Suprapubic skin (tissue), 4 donors: ENCODE data around the gene GOLGA2. TPM values are rescaled to one million over a fixed set of nuclear protein-coding genes. Genes with fewer than 3 reads are reported as not detected.

Experiments
- DNase-seq, 2 donors: peaks; one replicate each; pipeline ENCODE4 v3.0.0-alpha.2; 2019; ENCODE audit warnings: low spot score in 2 of 2
- H3K27ac ChIP-seq: fragments of 200-600 bp; sonication (generic); one replicate; pipeline ENCODE4 v1.5.1; 2019
- H3K27me3 ChIP-seq: fragments of 200-600 bp; sonication (generic); one replicate; pipeline ENCODE4 v1.5.1; 2019
- H3K36me3 ChIP-seq: fragments of 200-600 bp; sonication (generic); one replicate; pipeline ENCODE4 v1.5.1; 2019
- H3K4me1 ChIP-seq: fragments of 200-600 bp; sonication (generic); one replicate; pipeline ENCODE4 v1.5.1; 2019
- H3K4me3 ChIP-seq: fragments of 200-600 bp; sonication (generic); one replicate; pipeline ENCODE4 v1.5.1; 2019; ENCODE audit warnings: mild to moderate bottlenecking
- H3K9me3 ChIP-seq: fragments of 200-600 bp; sonication (generic); one replicate; pipeline ENCODE4 v1.5.1; 2019
- EP300 ChIP-seq: sonication (generic); formaldehyde crosslinking; IDR thresholded peaks from one replicate; pipeline ENCODE4 v1.6.1; 2017; ENCODE audit warnings: antibody characterized with exemption
- POLR2A ChIP-seq, 2 donors: fragments of 450-650 bp; IDR thresholded peaks; one replicate each; pipeline ENCODE4 v1.6.1; 2017; ENCODE audit warnings: antibody characterized with exemption in 2 of 2, mild to moderate bottlenecking in 2 of 2, moderate library complexity in 2 of 2
- POLR2AphosphoS5 ChIP-seq, 3 donors: sonication (generic); formaldehyde crosslinking; IDR thresholded peaks; one replicate each; pipeline ENCODE4 v1.6.1; 2017; ENCODE audit warnings: antibody characterized with exemption in 3 of 3
- WGBS: methylation state at CpG from one replicate; pipeline ENCODE4 v1.1.5; 2018; 5-methylcytosine and 5-hydroxymethylcytosine counted together
- total RNA-seq, 4 donors: library from RNA; depleted of rRNA; stranded (reverse); fragments of >200 nt; gene quantifications; one replicate each; pipeline ENCODE4 v1.1.0, GENCODE V29; 2016
- TF ChIP-seq, protein P1 (sequence below), 2 donors: fragments of 200-600 bp in 1 of 2; fragments of 450-650 bp in 1 of 2; sonication (generic) in 1 of 2; IDR thresholded peaks; one replicate each; pipeline ENCODE4 v1.5.1; 2016 to 2019; ENCODE audit warnings: antibody characterized with exemption in 2 of 2, mild to moderate bottlenecking in 1 of 2, moderate library complexity in 1 of 2

GOLGA2 gene
- total RNA-seq, 4 donors from 2014 or later: 83.5 to 131 (median 99.0) TPM

- TF ChIP-seq EP300 (no peak), POLR2AphosphoS5 (IDR thresholded peaks at IDR 0.05) (no peak), POLR2A (IDR thresholded peaks at IDR 0.05) (no peak)
- TF ChIP-seq, protein P1, sequence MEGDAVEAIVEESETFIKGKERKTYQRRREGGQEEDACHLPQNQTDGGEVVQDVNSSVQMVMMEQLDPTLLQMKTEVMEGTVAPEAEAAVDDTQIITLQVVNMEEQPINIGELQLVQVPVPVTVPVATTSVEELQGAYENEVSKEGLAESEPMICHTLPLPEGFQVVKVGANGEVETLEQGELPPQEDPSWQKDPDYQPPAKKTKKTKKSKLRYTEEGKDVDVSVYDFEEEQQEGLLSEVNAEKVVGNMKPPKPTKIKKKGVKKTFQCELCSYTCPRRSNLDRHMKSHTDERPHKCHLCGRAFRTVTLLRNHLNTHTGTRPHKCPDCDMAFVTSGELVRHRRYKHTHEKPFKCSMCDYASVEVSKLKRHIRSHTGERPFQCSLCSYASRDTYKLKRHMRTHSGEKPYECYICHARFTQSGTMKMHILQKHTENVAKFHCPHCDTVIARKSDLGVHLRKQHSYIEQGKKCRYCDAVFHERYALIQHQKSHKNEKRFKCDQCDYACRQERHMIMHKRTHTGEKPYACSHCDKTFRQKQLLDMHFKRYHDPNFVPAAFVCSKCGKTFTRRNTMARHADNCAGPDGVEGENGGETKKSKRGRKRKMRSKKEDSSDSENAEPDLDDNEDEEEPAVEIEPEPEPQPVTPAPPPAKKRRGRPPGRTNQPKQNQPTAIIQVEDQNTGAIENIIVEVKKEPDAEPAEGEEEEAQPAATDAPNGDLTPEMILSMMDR (IDR thresholded peaks at IDR 0.05): no peak
- H3K4me3 ChIP-seq: no peak overlapping the region
- peak overlapping the region; percentile 29 for H3K27ac ChIP-seq
- WGBS: 50% methylated on average over 1 of the region's 2 CpGs
- DNase-seq: no peak
- peaks cover 58% of the 10 kb centered on the region for H3K4me1 ChIP-seq
- H3K36me3 ChIP-seq: no peaks in the 10 kb centered on the region
- H3K27me3 ChIP-seq: no peaks in the 10 kb centered on the region
- H3K9me3 ChIP-seq: no peaks in the 10 kb centered on the region
Measured at GRCh38 chr9:128211981-128212281, 63.9 kb downstream of the GOLGA2 start.

DNA sequence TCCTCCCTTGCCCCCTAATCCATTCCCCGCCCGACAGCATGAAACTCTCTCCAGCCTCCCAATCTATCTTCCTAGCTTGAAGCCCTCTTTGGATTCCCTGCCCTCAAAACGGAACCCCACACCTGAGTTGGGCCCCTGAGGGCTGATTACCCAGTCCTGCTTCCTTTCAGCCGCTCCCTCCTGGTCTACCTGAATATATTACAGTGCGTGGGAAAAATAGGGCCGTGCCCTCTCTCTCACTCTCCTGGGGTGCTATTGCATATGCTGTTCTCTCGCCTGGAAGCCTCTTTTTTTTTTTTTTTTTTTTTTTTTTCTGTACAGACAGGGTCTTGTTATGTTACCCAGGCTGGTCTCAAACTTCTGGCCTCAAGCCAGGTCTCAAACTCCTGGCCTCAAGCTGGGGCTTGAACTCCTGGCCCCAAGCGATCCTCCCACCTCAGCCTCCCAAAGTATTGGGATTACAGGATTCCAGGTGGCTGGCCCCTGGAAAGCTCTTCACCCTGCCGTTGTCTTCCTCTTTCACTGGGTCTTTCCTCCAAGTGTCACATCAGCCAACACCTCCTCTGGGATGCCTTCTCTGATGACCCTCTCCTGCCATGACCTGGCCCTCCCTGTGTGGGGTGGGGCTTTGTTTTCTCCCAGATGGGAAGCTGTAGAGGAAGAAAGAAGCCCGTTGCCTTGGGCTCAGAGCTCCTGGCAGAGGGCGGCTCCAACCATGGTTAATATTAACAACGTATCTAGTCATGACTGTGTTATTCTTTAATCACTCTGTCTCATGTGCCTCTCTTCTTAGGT lies 64.4 kb downstream of the GOLGA2 start:
- Histone ChIP-seq H3K27ac (peak overlapping the region; percentile 29), H3K4me1 (peaks cover 58% of the 10 kb centered on the region), H3K27me3 (no peaks in the 10 kb centered on the region), H3K9me3 (no peaks in the 10 kb centered on the region), H3K4me3 (no peak overlapping the region), H3K36me3 (no peaks in the 10 kb centered on the region)
- DNase-seq: no peak
- TF ChIP-seq POLR2A (IDR thresholded peaks at IDR 0.05) (no peak), POLR2AphosphoS5 (IDR thresholded peaks at IDR 0.05) (no peak), EP300 (no peak)
- TF ChIP-seq, protein P1 (IDR thresholded peaks at IDR 0.05): no peak
- WGBS: 39% methylated on average over 12 of the region's 12 CpGs

GRCh38 chr9:128208946-128209669 lies 66.7 kb downstream of the GOLGA2 start:
- 58% methylated on average over 15 of the region's 15 CpGs for WGBS
- Histone ChIP-seq H3K9me3 (no peaks in the 10 kb centered on the region), H3K4me1 (peaks cover 54% of the 10 kb centered on the region), H3K27ac (peak overlapping the region; percentile 22), H3K27me3 (peaks cover 3% of the 10 kb centered on the region), H3K4me3 (no peak overlapping the region), H3K36me3 (no peaks in the 10 kb centered on the region)
- no peak for DNase-seq
- TF ChIP-seq POLR2AphosphoS5 (IDR thresholded peaks at IDR 0.05) (no peak), POLR2A (IDR thresholded peaks at IDR 0.05) (no peak), EP300 (no peak)
- TF ChIP-seq, protein P1 (IDR thresholded peaks at IDR 0.05): no peak

- WGBS: 54% methylated on average over 7 of the region's 7 CpGs
- Histone ChIP-seq H3K9me3 (no peaks in the 10 kb centered on the region), H3K4me1 (peaks cover 62% of the 10 kb centered on the region), H3K4me3 (no peak overlapping the region), H3K27ac (peak overlapping the region; percentile 22), H3K27me3 (peaks cover 8% of the 10 kb centered on the region), H3K36me3 (no peaks in the 10 kb centered on the region)
- DNase-seq: no peak
- TF ChIP-seq, protein P1 (IDR thresholded peaks at IDR 0.05): no peak
- no peak for TF ChIP-seq POLR2AphosphoS5 (IDR thresholded peaks at IDR 0.05)
- no peak for TF ChIP-seq POLR2A (IDR thresholded peaks at IDR 0.05)
Measured at GRCh38 chr9:128208386-128208785, 67.4 kb downstream of the GOLGA2 start.
